Measurements from ENCODE around the gene ZNF565. TPM values are rescaled to one million over a fixed set of nuclear protein-coding genes. Genes with fewer than 3 reads are reported as not detected.

The ZNF565 gene
- total and polyA plus RNA-seq, 8 donors: 0.45 to 16.3 (median 2.3) TPM

GRCh38 chr19:36149673-36150406 lies 64.6 kb downstream of the ZNF565 start:
- intact Hi-C loops (cut with DNase I; ENCODE audit: low total_unique reads): no loop called here
- Histone ChIP-seq H3K27ac (peak overlapping the region in 2 of 5 donors; percentile 89 to 94), H3K4me3 (no peak overlapping the region), H3K27me3 (no peaks in the 10 kb centered on the region), H3K9me3 (no peaks in the 10 kb centered on the region), H3K4me1 (peaks cover 0 to 24% (median 18%) of the 10 kb centered on the region in 4 donors), H3K36me3 (peaks cover 58 to 76% (median 70%) of the 10 kb centered on the region in 4 donors)
- TF ChIP-seq, protein P1, sequence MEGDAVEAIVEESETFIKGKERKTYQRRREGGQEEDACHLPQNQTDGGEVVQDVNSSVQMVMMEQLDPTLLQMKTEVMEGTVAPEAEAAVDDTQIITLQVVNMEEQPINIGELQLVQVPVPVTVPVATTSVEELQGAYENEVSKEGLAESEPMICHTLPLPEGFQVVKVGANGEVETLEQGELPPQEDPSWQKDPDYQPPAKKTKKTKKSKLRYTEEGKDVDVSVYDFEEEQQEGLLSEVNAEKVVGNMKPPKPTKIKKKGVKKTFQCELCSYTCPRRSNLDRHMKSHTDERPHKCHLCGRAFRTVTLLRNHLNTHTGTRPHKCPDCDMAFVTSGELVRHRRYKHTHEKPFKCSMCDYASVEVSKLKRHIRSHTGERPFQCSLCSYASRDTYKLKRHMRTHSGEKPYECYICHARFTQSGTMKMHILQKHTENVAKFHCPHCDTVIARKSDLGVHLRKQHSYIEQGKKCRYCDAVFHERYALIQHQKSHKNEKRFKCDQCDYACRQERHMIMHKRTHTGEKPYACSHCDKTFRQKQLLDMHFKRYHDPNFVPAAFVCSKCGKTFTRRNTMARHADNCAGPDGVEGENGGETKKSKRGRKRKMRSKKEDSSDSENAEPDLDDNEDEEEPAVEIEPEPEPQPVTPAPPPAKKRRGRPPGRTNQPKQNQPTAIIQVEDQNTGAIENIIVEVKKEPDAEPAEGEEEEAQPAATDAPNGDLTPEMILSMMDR (IDR thresholded peaks at IDR 0.05): no peak
- TF ChIP-seq POLR2AphosphoS5 (IDR thresholded peaks at IDR 0.05) (no peak), EP300 (IDR thresholded peaks at IDR 0.05) (no peak), POLR2A (IDR thresholded peaks at IDR 0.05) (no peak)
- DNase-seq: no peak
- 72 to 87% (median 82%) methylated on average over 11 to 13 of the region's 13 CpGs for WGBS, 5 donors

- H3K4me1 ChIP-seq: peaks cover 8 to 17% (median 14%) of the 10 kb centered on the region in 4 donors
- H3K27ac ChIP-seq: no peak overlapping the region
- no peak for DNase-seq
- TF ChIP-seq, protein P1 (IDR thresholded peaks at IDR 0.05): no peak
- no peak for TF ChIP-seq POLR2AphosphoS5 (IDR thresholded peaks at IDR 0.05)
- TF ChIP-seq EP300 (IDR thresholded peaks at IDR 0.05): no peak
- no peak for TF ChIP-seq POLR2A (IDR thresholded peaks at IDR 0.05)
- no peaks in the 10 kb centered on the region for H3K9me3 ChIP-seq
- H3K4me3 ChIP-seq: no peak overlapping the region
- intact Hi-C loops (cut with DNase I; ENCODE audit: low total_unique reads): no loop called here
- WGBS, 5 donors: 96 to 99% (median 97%) methylated on average over 6 of the region's 6 CpGs
- H3K36me3 ChIP-seq: peaks cover 67 to 83% (median 77%) of the 10 kb centered on the region in 4 donors
- H3K27me3 ChIP-seq: no peaks in the 10 kb centered on the region
Measured at GRCh38 chr19:36144624-36145023, 69.8 kb downstream of the ZNF565 start.

DNA sequence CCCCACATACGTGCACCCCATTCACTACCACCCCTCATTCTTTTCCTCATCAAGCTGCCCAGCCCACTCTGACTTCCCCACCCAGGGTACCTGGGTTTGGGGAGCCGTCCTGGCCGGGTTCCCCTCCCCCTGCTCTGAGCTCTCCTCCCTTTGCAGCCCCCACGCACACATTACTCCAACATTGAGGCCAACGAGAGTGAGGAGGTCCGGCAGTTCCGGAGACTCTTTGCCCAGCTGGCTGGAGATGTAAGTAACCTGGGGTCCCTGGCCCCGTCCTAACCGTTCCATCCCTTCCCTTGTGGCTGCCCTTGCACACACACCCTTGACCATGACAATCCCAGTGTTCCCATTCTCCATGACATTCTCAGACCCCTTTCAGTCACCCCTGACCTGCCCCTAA lies 72.0 kb downstream of the ZNF565 start:
- Histone ChIP-seq H3K27ac (peak overlapping the region in 1 of 5 donors; percentile 95), H3K4me3 (peak overlapping the region in 1 of 4 donors; percentile 85), H3K4me1 (peaks cover 8 to 33% (median 29%) of the 10 kb centered on the region in 4 donors), H3K9me3 (no peaks in the 10 kb centered on the region), H3K27me3 (no peaks in the 10 kb centered on the region), H3K36me3 (peaks cover 46 to 61% (median 56%) of the 10 kb centered on the region in 4 donors)
- TF ChIP-seq EP300 (IDR thresholded peaks at IDR 0.05) (no peak), POLR2AphosphoS5 (IDR thresholded peaks at IDR 0.05) (no peak), POLR2A (IDR thresholded peaks at IDR 0.05) (no peak)
- TF ChIP-seq, protein P1 (IDR thresholded peaks at IDR 0.05): no peak
- intact Hi-C loops (cut with DNase I; ENCODE audit: low total_unique reads): no loop called here
- DNase-seq: no peak
- 88 to 94% (median 92%) methylated on average over 9 of the region's 9 CpGs for WGBS, 5 donors

- H3K27ac ChIP-seq: peak overlapping the region in 3 of 5 donors; percentile 95 to 99 (median 98)
- 94% methylated on average over 13 to 14 of the region's 14 CpGs for WGBS, 5 donors
- H3K27me3 ChIP-seq: no peaks in the 10 kb centered on the region
- H3K4me1 ChIP-seq: peaks cover 8 to 38% (median 33%) of the 10 kb centered on the region in 4 donors
- TF ChIP-seq, protein P1 (IDR thresholded peaks at IDR 0.05): no peak
- no peak for TF ChIP-seq POLR2A (IDR thresholded peaks at IDR 0.05)
- TF ChIP-seq POLR2AphosphoS5 (IDR thresholded peaks at IDR 0.05): no peak
- no peak for TF ChIP-seq EP300 (IDR thresholded peaks at IDR 0.05)
- peak overlapping the region in 1 of 4 donors; percentile 85 for H3K4me3 ChIP-seq
- no peaks in the 10 kb centered on the region for H3K9me3 ChIP-seq
- intact Hi-C loops (cut with DNase I; ENCODE audit: low total_unique reads): no loop called here
- no peak for DNase-seq
- peaks cover 42 to 57% (median 51%) of the 10 kb centered on the region in 4 donors for H3K36me3 ChIP-seq
Measured at GRCh38 chr19:36142046-36142445, 72.4 kb downstream of the ZNF565 start.

Data from stomach (tissue), 9 donors.